BLaER1 (cell line): ENCODE data around the gene SCN5A.

Experiments used
- H3K27ac ChIP-seq: shearing (Covaris generic); formaldehyde crosslinking; 2 replicates; pipeline ENCODE4 v1.8.1; 2022
- H3K27me3 ChIP-seq: shearing (Covaris generic); formaldehyde crosslinking; 2 replicates; pipeline ENCODE4 v1.8.1; 2022
- H3K36me3 ChIP-seq: shearing (Covaris generic); formaldehyde crosslinking; 2 replicates; pipeline ENCODE4 v1.8.1; 2022
- H3K4me1 ChIP-seq: shearing (Covaris generic); formaldehyde crosslinking; 2 replicates; pipeline ENCODE4 v1.8.1; 2022
- H3K4me2 ChIP-seq: shearing (Covaris generic); formaldehyde crosslinking; 2 replicates; pipeline ENCODE4 v1.8.1; 2022
- H3K4me3 ChIP-seq: shearing (Covaris generic); formaldehyde crosslinking; 2 replicates; pipeline ENCODE4 v1.8.1; 2022
- H3K9ac ChIP-seq: shearing (Covaris generic); formaldehyde crosslinking; 2 replicates; pipeline ENCODE4 v1.8.1; 2022
- H3K9me3 ChIP-seq: shearing (Covaris generic); formaldehyde crosslinking; 2 replicates; pipeline ENCODE4 v1.8.1; 2022
- H4K20me1 ChIP-seq: shearing (Covaris generic); formaldehyde crosslinking; 2 replicates; pipeline ENCODE4 v1.8.1; 2022
- Cebpa-rat ChIP-seq: shearing (Covaris generic); IDR thresholded peaks from 2 replicates; pipeline ENCODE4 v1.8.1; 2022

The SCN5A gene

GRCh38 chr3:38590521-38590920 is 59.0 kb downstream of the SCN5A start:
- Histone ChIP-seq H3K9me3 (no peaks in the 10 kb centered on the region), H3K4me1 (no peaks in the 10 kb centered on the region), H3K27ac (no peak overlapping the region), H4K20me1 (no peaks in the 10 kb centered on the region), H3K27me3 (no peaks in the 10 kb centered on the region), H3K4me3 (no peak overlapping the region), H3K4me2 (no peak overlapping the region), H3K9ac (no peak overlapping the region), H3K36me3 (no peaks in the 10 kb centered on the region)
- TF ChIP-seq Cebpa-rat, result no peak

DNA sequence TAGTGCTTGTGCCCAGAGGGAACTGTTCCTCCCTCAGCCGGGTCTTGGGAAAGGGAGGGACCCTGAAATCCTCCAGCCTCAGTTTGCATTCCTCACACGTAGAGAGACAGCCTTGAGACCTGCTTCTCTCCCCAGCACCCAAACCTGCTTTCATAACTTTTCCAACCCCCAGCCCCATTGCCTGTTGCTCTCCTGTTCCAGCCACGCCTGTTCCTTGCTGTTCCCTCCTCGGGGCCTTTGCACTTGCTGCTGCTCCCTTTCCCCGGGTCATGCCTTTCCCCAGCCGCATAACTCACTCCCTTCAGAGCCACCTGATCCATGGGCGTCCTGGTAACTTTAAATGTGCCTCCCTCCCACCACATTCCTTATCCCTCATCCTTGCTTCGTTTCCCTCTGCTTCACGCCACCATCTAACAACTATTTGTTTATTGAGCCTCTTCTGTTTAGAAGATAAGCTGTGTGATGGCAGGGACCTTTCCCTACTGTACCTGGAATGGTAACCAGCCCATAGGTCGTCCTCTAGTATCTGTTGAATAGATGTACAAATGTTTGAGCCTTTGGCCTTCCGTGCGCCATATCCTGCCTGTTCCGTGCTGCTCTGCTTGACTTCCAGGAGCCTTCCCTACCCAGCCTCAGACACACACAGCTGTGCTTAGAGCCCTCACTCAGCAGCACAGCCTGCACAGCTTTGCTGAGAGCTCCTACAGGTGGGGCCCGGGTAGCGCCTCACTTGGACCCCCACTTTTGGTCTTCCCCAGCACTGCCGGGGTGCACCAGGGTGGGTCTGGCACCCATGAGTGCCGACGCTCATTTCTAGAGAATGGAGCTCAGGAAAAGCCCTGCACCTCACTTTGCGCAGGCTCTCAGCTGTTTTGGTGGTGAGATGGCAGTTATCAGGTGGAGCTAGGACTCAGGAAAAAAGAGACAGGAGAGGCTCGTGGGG is 60.2 kb downstream of the SCN5A start:
- no peak for TF ChIP-seq Cebpa-rat
- no peaks in the 10 kb centered on the region for H3K36me3 ChIP-seq
- H3K4me1 ChIP-seq, result no peaks in the 10 kb centered on the region
- no peak overlapping the region for H3K27ac ChIP-seq
- no peak overlapping the region for H3K4me3 ChIP-seq
- no peaks in the 10 kb centered on the region for H3K27me3 ChIP-seq
- H3K9me3 ChIP-seq, result no peaks in the 10 kb centered on the region
- H4K20me1 ChIP-seq, result no peaks in the 10 kb centered on the region
- H3K4me2 ChIP-seq, result no peak overlapping the region
- H3K9ac ChIP-seq, result no peak overlapping the region

GRCh38 chr3:38588371-38588971 is 61.0 kb downstream of the SCN5A start:
- TF ChIP-seq Cebpa-rat, result no peak
- no peaks in the 10 kb centered on the region for H3K27me3 ChIP-seq
- H3K4me1 ChIP-seq, result no peaks in the 10 kb centered on the region
- H3K36me3 ChIP-seq, result no peaks in the 10 kb centered on the region
- H4K20me1 ChIP-seq, result no peaks in the 10 kb centered on the region
- H3K4me3 ChIP-seq, result no peak overlapping the region
- no peak overlapping the region for H3K27ac ChIP-seq
- no peaks in the 10 kb centered on the region for H3K9me3 ChIP-seq
- H3K9ac ChIP-seq, result no peak overlapping the region
- H3K4me2 ChIP-seq, result no peak overlapping the region

DNA sequence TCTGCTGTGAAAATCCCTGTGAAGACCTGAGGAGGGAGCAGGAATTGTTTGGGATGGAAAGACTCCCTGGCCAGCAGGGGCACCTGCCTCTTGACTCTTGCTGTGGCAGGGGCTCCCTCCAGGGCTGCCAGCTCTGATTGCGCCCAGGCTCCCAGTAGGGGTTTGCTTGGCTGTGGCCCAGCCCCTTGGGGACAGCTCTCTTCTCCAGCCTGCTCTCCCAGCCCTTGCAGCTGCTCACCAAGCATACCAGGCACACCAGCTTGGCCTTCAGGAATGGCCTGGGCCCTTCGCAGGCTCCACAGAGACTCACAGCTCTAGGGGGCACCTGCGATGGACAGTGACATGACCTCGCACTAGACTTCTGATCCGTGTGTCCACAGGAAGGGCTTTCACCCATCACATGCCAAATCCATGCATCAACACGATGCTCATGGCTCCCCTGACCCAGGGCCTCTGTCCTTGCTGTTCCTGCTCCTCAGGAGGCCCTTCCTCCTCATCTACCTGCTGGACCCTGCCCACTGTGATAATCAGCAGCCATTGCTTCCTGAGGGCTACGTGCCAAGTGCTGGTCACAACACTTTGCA is 61.8 kb downstream of the SCN5A start:
- Histone ChIP-seq H3K4me3 (no peak overlapping the region), H3K4me2 (no peak overlapping the region), H4K20me1 (no peaks in the 10 kb centered on the region), H3K27ac (no peak overlapping the region), H3K9ac (no peak overlapping the region), H3K36me3 (no peaks in the 10 kb centered on the region), H3K27me3 (no peaks in the 10 kb centered on the region), H3K4me1 (peaks cover 5% of the 10 kb centered on the region; the same call in 1 of the 2 replicates), H3K9me3 (no peaks in the 10 kb centered on the region)
- no peak for TF ChIP-seq Cebpa-rat

DNA sequence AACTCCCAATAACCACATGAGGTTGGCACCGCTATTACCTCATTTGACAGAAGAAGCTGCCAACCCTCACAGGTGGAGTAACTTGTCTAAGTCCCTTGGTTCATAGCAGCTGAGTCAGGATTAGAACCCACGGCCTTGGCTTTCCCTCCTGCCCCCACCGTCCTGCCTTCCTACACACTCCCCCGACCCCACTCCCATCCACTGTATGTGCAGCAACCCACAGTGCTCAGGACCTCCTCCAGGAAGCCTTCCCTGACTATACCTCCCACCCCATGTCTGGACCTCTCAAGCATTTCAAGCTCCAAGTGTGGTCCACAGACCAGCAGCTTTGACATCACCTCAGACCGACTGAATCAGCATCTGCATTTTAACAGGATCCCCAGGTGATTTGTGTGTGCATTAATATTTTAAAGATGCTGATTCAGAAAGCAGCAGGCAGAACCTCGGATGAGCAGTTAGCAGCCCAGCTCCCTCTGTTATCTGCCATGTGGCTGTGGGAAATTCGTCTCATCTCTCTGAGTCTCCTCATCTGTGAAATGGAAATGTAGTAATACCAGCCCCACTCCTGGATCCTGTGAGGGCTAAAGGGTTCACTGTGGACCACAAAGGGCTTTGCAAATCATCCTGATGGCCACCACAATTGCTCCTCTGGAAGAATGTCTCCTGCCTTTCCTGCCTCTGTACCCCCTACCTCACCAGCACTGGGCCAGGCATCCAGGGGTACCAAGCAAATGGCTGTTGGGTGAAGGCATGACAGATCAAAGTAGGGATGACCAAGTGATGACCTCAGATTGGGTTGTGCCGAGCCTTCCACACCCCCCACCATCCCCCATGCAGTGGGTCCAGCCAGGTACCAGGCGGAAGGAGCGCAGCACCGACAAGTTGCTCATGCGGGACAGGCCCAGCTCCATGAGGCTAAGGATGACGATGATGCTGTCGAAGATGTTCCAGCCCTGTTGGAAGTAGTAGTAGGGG is 62.7 kb downstream of the SCN5A start:
- H3K9ac ChIP-seq, result no peak overlapping the region
- H3K4me2 ChIP-seq, result no peak overlapping the region
- H4K20me1 ChIP-seq, result no peaks in the 10 kb centered on the region
- no peaks in the 10 kb centered on the region for H3K36me3 ChIP-seq
- H3K27ac ChIP-seq, result no peak overlapping the region
- H3K4me1 ChIP-seq, result peaks cover 7% of the 10 kb centered on the region
- no peaks in the 10 kb centered on the region for H3K9me3 ChIP-seq
- no peak for TF ChIP-seq Cebpa-rat
- H3K4me3 ChIP-seq, result no peak overlapping the region
- no peaks in the 10 kb centered on the region for H3K27me3 ChIP-seq

DNA sequence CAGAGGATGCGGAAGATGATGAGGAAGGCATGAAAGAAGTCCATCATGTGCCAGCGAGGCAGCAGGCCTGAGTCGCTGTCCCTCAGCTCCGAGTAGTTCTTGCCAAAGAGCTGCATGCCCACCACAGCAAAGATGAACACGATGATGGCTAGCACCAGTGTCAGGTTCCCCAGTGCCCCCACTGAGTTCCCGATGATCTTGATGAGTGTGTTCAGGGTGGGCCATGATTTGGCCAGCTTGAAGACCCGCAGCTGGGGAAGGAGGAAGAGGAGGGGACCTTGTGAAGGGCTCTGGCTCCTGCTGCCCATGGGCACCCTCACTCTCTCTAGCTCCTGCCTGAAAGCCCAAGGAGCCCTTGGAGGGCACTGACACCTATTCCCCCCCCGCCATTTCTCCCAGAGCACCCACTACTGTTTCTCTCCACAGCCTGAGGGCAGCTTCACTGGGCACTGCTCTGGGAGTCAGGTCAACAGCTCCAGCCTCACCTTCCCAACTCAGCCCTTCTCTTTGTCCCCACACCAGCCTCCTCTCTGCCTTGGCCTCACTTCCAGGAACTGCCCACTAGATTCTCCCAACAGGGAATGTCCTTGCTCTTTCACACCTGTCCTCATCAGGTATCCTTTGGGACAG is 63.6 kb downstream of the SCN5A start:
- H3K4me3 ChIP-seq, result no peak overlapping the region
- no peaks in the 10 kb centered on the region for H4K20me1 ChIP-seq
- no peak overlapping the region for H3K4me2 ChIP-seq
- TF ChIP-seq Cebpa-rat, result no peak
- no peaks in the 10 kb centered on the region for H3K9me3 ChIP-seq
- H3K27me3 ChIP-seq, result no peaks in the 10 kb centered on the region
- no peak overlapping the region for H3K9ac ChIP-seq
- no peaks in the 10 kb centered on the region for H3K36me3 ChIP-seq
- no peak overlapping the region for H3K27ac ChIP-seq
- H3K4me1 ChIP-seq, result peaks cover 16% of the 10 kb centered on the region

DNA sequence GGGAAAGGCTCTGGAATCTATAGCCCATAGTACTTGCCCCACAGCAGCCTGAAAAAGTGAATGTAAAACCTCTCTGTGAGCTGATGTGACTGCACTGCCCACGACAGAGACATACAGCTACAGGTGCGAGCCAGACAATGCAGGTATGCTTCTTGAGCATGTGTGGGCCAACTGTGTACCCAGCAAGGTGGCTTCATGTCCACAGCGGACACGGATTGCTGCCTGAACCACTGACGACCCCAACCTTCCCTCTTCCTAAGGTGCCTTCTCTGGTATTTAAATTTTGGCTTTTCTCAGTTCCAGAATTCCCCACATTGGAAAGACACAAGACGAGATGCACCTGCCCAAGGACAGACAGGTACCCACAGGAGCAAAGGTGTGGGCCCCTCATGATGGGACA is 65.8 kb downstream of the SCN5A start:
- Histone ChIP-seq H3K4me2 (no peak overlapping the region), H4K20me1 (no peaks in the 10 kb centered on the region), H3K27ac (no peak overlapping the region), H3K4me1 (peaks cover 37% of the 10 kb centered on the region), H3K9me3 (no peaks in the 10 kb centered on the region), H3K36me3 (no peaks in the 10 kb centered on the region), H3K4me3 (no peak overlapping the region), H3K27me3 (no peaks in the 10 kb centered on the region), H3K9ac (no peak overlapping the region)
- no peak for TF ChIP-seq Cebpa-rat

DNA sequence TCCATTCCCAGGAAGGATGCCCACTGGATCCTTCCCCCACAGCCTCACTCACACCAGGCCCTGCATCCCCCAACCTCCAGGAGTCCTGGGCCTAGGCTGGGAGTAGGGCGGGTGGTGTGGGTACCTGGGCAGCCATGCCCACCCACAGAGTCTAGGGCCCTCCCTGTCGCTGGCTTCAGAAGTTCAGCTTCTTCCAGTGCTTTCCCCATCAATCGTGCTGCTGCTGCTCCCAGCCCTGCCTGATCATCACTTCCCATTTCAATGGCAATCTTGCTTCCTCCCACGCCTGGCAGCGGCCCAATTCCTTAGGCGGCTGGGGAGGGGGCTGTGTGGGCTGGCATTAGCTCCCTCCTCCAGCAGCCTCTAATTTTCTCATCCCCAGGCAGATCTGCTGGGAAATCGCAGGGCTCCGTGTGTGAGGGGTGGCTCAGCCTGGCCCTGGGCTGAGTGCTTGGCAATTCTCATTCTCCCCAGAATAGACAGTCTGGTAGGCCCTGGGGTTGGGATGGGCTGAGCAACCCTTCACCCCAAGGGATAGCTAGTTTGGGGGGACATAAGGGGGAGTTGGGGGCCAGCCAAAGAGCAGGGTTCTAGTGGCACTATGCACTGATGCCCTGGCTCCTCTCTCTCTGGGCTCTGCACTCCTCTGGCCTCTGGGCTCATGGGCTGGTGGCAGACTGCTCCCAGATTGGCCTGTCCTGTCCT is 66.4 kb downstream of the SCN5A start:
- TF ChIP-seq Cebpa-rat, result no peak
- Histone ChIP-seq H3K4me2 (no peak overlapping the region), H3K4me1 (peaks cover 37% of the 10 kb centered on the region), H3K9ac (no peak overlapping the region), H3K4me3 (no peak overlapping the region), H3K36me3 (no peaks in the 10 kb centered on the region), H4K20me1 (no peaks in the 10 kb centered on the region), H3K27ac (no peak overlapping the region), H3K9me3 (no peaks in the 10 kb centered on the region), H3K27me3 (no peaks in the 10 kb centered on the region)
